ENCODE data around the gene IL1RL1.

IL1RL1 gene

GRCh38 chr2:102357937-102358336 lies 46.6 kb downstream of the IL1RL1 start:
- no peak for TF ChIP-seq CTCF (IDR thresholded peaks at IDR 0.05; ENCODE audit: control extremely low read depth, extremely low read depth, low read depth, missing control alignments)
- ChIA-PET POLR2A (no interaction called here), CTCF (interaction anchor here (0.7 to 5.7 kb wide), 16 partner anchors 9 to 118 kb away, joined by 3 to 36 read pairs (median 4); partner anchors contain the start of gene IL18RAP)
- peak; percentile 30 for DNase-seq (ENCODE audit: extremely low spot score)

- ChIA-PET CTCF (interaction anchor here (0.7 to 5.7 kb wide), 14 partner anchors 10 to 118 kb away, joined by 3 to 36 read pairs (median 4); partner anchors contain the start of gene IL18RAP), POLR2A (no interaction called here)
- peak; percentile 23 for TF ChIP-seq CTCF (IDR thresholded peaks at IDR 0.05; ENCODE audit: control extremely low read depth, extremely low read depth, low read depth, missing control alignments)
- DNase-seq (ENCODE audit: extremely low spot score), result no peak
Observed at GRCh38 chr2:102358496-102358895, 47.1 kb downstream of the IL1RL1 start.

GRCh38 chr2:102359527-102359926 lies 48.2 kb downstream of the IL1RL1 start:
- ChIA-PET CTCF (interaction anchor here (5.7 kb wide), 1 partner anchor 84 kb away, joined by 36 read pairs; no protein-coding TSS in a partner anchor), POLR2A (no interaction called here)
- no peak for DNase-seq (ENCODE audit: extremely low spot score)
- no peak for TF ChIP-seq CTCF (IDR thresholded peaks at IDR 0.05; ENCODE audit: control extremely low read depth, extremely low read depth, low read depth, missing control alignments)

GRCh38 chr2:102361632-102362241 lies 50.4 kb downstream of the IL1RL1 start:
- TF ChIP-seq CTCF (IDR thresholded peaks at IDR 0.05; ENCODE audit: control extremely low read depth, extremely low read depth, low read depth, missing control alignments), result no peak
- ChIA-PET CTCF (interaction anchor here (1.4 to 5.7 kb wide), 4 partner anchors 30 to 355 kb away, joined by 3 to 36 read pairs (median 4); no protein-coding TSS in a partner anchor), POLR2A (no interaction called here)
- no peak for DNase-seq (ENCODE audit: extremely low spot score)

- ChIA-PET POLR2A (interaction anchor here (0.7 kb wide), 1 partner anchor 10 kb away, joined by 4 read pairs; the partner anchor contains the start of gene IL18R1), CTCF (interaction anchor here (1.2 kb wide), 1 partner anchor 77 kb away, joined by 3 read pairs; no protein-coding TSS in a partner anchor)
- no peak for DNase-seq (ENCODE audit: extremely low spot score)
- no peak for TF ChIP-seq CTCF (IDR thresholded peaks at IDR 0.05; ENCODE audit: control extremely low read depth, extremely low read depth, low read depth, missing control alignments)
Observed at GRCh38 chr2:102365763-102366162, 54.4 kb downstream of the IL1RL1 start.

GRCh38 chr2:102366406-102367112 lies 55.2 kb downstream of the IL1RL1 start:
- no peak for TF ChIP-seq CTCF (IDR thresholded peaks at IDR 0.05; ENCODE audit: control extremely low read depth, extremely low read depth, low read depth, missing control alignments)
- ChIA-PET POLR2A (no interaction called here), CTCF (interaction anchor here (1.0 to 1.2 kb wide), 2 partner anchors 70 to 77 kb away, joined by 3 read pairs; no protein-coding TSS in a partner anchor)
- DNase-seq (ENCODE audit: extremely low spot score), result peak; percentile 20

Measured in GM10248 (cell line).